Measurements from ENCODE around the gene LIN7A. TPM values are rescaled to one million over a fixed set of nuclear protein-coding genes. Genes with fewer than 3 reads are reported as not detected.

The LIN7A gene
- total and polyA plus RNA-seq, 2 of the 8 experiments (the other 6 are each of a cell fraction or from before 2014, with no cell fraction given) = 5.8 to 22.0 TPM

GRCh38 chr12:80937391-80938238 lies at the start of gene LIN7A (continued):
- no peak for TF ChIP-seq SP4 (IDR thresholded peaks at IDR 0.05; ENCODE audit: low read length)
- TF ChIP-seq GTF2F1 (IDR thresholded peaks at IDR 0.05; ENCODE audit: borderline replicate concordance, low read depth, low read length) = no peak
- peak; percentile 69 for TF ChIP-seq SAP30 (IDR thresholded peaks at IDR 0.05; ENCODE audit: insufficient read depth, insufficient replicate concordance, low read length)
- no peak for TF ChIP-seq KDM1A (IDR thresholded peaks at IDR 0.05; ENCODE audit: borderline replicate concordance, low read length)
- no peak for TF ChIP-seq NANOG (IDR thresholded peaks at IDR 0.05; ENCODE audit: insufficient read depth, low read depth, low read length, poor library complexity, severe bottlenecking)
- no peak for TF ChIP-seq RXRA (IDR thresholded peaks at IDR 0.05; ENCODE audit: insufficient read depth, low read depth, low read length)
- no peak for TF ChIP-seq GABPA (IDR thresholded peaks at IDR 0.05; ENCODE audit: borderline replicate concordance, insufficient read depth, low read length)
- TF ChIP-seq HDAC6 (IDR thresholded peaks at IDR 0.05; ENCODE audit: low read depth, low read length) = no peak
- no peak; the same call in 1 of the 2 replicates for TF ChIP-seq SUZ12 (IDR thresholded peaks at IDR 0.05; ENCODE audit: low read length)
- TF ChIP-seq BRCA1 (IDR thresholded peaks at IDR 0.05; ENCODE audit: low read depth, low read length) = no peak
- TF ChIP-seq BCL11A (IDR thresholded peaks at IDR 0.05; ENCODE audit: low read depth in 2 of 2, low read length in 2 of 2) = no peak
- TF ChIP-seq SP1 (IDR thresholded peaks at IDR 0.05; ENCODE audit: low read depth, low read length) = no peak
- 0 out of 2 replicates have a peak, but pooled peaks have one; percentile 22 for TF ChIP-seq E2F6 (IDR thresholded peaks at IDR 0.05)
- no peak for TF ChIP-seq KDM5A (IDR thresholded peaks at IDR 0.05; ENCODE audit: low read length)
- no peak for TF ChIP-seq BACH1 (IDR thresholded peaks at IDR 0.05; ENCODE audit: low read length)
- TF ChIP-seq, protein P1, sequence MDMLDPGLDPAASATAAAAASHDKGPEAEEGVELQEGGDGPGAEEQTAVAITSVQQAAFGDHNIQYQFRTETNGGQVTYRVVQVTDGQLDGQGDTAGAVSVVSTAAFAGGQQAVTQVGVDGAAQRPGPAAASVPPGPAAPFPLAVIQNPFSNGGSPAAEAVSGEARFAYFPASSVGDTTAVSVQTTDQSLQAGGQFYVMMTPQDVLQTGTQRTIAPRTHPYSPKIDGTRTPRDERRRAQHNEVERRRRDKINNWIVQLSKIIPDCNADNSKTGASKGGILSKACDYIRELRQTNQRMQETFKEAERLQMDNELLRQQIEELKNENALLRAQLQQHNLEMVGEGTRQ (IDR thresholded peaks at IDR 0.05; ENCODE audit: low read length) = no peak
- no peak; the same call in 1 of the 2 replicates for TF ChIP-seq CREB1 (IDR thresholded peaks at IDR 0.05)
- no peak for TF ChIP-seq CHD1 (IDR thresholded peaks at IDR 0.05; ENCODE audit: low read depth, low read length)
- TF ChIP-seq RFX5 (IDR thresholded peaks at IDR 0.05; ENCODE audit: borderline replicate concordance, low read depth, low read length) = no peak
- no peak; a peak in 1 of 4 replicates for TF ChIP-seq HDAC2 (IDR thresholded peaks at IDR 0.05; ENCODE audit: borderline replicate concordance in 1 of 2, low read depth in 2 of 2, low read length in 2 of 2)
- peak in 1 of 2 experiments; percentile 1; a peak in 2 of 4 replicates for TF ChIP-seq RAD21 (IDR thresholded peaks at IDR 0.05 in 1 of 2, conservative IDR thresholded peaks at IDR 0.05 in 1 of 2; ENCODE audit: low read depth in 2 of 2, low read length in 2 of 2)
